Measurements from ENCODE around the gene AP5Z1.

Gene AP5Z1

DNA sequence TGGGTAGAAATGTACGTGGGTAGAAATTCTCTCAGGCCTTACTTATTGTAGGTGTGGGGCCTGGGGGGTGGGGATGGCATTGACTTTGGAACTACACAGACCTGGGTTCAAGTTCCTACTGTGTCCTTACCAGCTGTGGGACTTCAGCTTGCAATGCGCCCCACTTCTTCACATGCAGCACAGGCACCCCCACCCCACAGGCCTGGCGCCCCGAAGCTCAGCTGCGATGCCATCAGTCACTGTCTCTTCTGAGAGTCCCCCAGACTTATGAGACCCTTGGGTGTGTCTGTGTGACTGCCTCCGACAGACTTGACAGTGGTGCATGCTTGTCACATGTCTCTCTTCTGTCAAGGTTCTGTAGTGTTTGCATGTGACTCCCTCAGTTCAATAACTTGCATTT lies 3.1 kb upstream of the AP5Z1 start:
- Histone ChIP-seq H3K27ac (ENCODE audit: insufficient read depth in 1 of 2, low read depth in 1 of 2, low read length in 2 of 2, poor library complexity in 1 of 2, severe bottlenecking in 2 of 2) (no peak overlapping the region), H3K9me3 (ENCODE audit: control extremely low read depth in 1 of 5, control insufficient read depth in 4 of 5, insufficient read depth in 2 of 5, low read depth in 1 of 5, low read length in 4 of 5) (no peaks in the 10 kb centered on the region), H3K36me3 (ENCODE audit: control insufficient read depth in 4 of 4, insufficient read depth in 4 of 4, low read length in 3 of 4) (peaks cover 6 to 22% (median 12%) of the 10 kb centered on the region in 4 experiments), H3K4me1 (ENCODE audit: control extremely low read depth in 1 of 4, control insufficient read depth in 4 of 4, insufficient read depth in 4 of 4, low read length in 3 of 4) (peaks cover 3 to 50% (median 36%) of the 10 kb centered on the region in 4 experiments), H3K4me3 (ENCODE audit: control insufficient read depth in 1 of 7, extremely low read depth in 1 of 7, insufficient read depth in 4 of 7, low read depth in 2 of 7, low read length in 6 of 7) (no peak overlapping the region), H3K27me3 (replicated peaks in 2 of 5; ENCODE audit: control insufficient read depth in 4 of 5, insufficient read depth in 5 of 5, low read length in 4 of 5) (no peaks in the 10 kb centered on the region)
- POLR2A ChIA-PET, result no interaction called here
- 89% methylated on average over 5 of the region's 6 CpGs for WGBS (ENCODE audit: insufficient coverage)
- CTCF ChIA-PET, result no interaction called here
- DNase-seq, result no peak

- POLR2A ChIA-PET, result interaction anchor here (2.8 kb wide), 1 partner anchor 18 kb away, joined by 19 read pairs; no protein-coding TSS in a partner anchor
- H3K27ac ChIP-seq (ENCODE audit: insufficient read depth in 1 of 2, low read depth in 1 of 2, low read length in 2 of 2, poor library complexity in 1 of 2, severe bottlenecking in 2 of 2), result peak overlapping the region in 1 of 2 experiments; percentile 97
Measured at GRCh38 chr7:4774007-4774406, 1.4 kb upstream of the AP5Z1 start.

DNA sequence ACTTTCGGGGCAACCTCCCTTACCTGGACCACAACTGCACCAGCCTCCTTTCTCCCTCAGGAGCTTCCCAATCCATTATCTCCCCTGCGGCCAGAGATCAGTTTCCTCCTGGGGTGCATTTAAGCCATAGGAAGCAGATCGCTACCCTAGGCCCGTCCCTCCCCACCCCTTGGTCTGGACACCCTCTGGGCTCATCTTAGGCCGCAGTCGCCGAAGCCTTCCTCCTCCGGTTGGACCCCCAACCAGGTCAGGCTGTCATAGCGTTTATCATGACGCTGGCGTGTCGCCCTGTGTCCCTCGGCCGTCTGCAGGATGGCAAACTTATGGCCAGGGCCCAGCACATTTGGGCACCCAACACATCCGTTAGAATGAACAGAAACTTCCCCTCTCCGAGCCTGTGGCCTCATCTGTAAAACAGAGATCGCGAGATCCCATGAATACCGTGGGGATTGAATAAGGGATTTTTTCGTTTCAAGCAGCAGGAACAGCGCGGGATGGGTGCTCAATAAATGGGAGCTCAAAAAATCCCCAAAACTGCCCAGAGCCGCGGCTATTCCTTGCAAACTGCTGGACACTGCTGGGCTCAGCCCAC lies 669 bp upstream of the AP5Z1 start:
- 14% methylated on average over 19 of the region's 24 CpGs for WGBS (ENCODE audit: insufficient coverage)
- Histone ChIP-seq H3K9me3 (ENCODE audit: control extremely low read depth in 1 of 5, control insufficient read depth in 4 of 5, insufficient read depth in 2 of 5, low read depth in 1 of 5, low read length in 4 of 5) (no peaks in the 10 kb centered on the region), H3K27me3 (replicated peaks in 2 of 5; ENCODE audit: control insufficient read depth in 4 of 5, insufficient read depth in 5 of 5, low read length in 4 of 5) (no peaks in the 10 kb centered on the region), H3K27ac (ENCODE audit: insufficient read depth in 1 of 2, low read depth in 1 of 2, low read length in 2 of 2, poor library complexity in 1 of 2, severe bottlenecking in 2 of 2) (peak overlapping the region; percentile 92 to 97), H3K4me1 (ENCODE audit: control extremely low read depth in 1 of 4, control insufficient read depth in 4 of 4, insufficient read depth in 4 of 4, low read length in 3 of 4) (peaks cover 3 to 37% (median 28%) of the 10 kb centered on the region in 4 experiments), H3K36me3 (ENCODE audit: control insufficient read depth in 4 of 4, insufficient read depth in 4 of 4, low read length in 3 of 4) (peaks cover 0 to 13% (median 8%) of the 10 kb centered on the region in 4 experiments), H3K4me3 (ENCODE audit: control insufficient read depth in 1 of 7, extremely low read depth in 1 of 7, insufficient read depth in 4 of 7, low read depth in 2 of 7, low read length in 6 of 7) (peak overlapping the region; percentile 90 to 99 (median 93))
- ChIA-PET POLR2A (interaction anchor here (0.6 to 2.8 kb wide), 5 partner anchors 17 to 133 kb away, joined by 3 to 19 read pairs (median 3); no protein-coding TSS in a partner anchor), CTCF (interaction anchor here (0.6 to 4.2 kb wide), 4 partner anchors 17 to 480 kb away, joined by 3 to 36 read pairs (median 4); no protein-coding TSS in a partner anchor)
- peak; percentile 66 to 78 (median 77) for DNase-seq

More at GRCh38 chr7:4774007-4774406, 1.4 kb upstream of the AP5Z1 start:
- no peaks in the 10 kb centered on the region for H3K9me3 ChIP-seq (ENCODE audit: control extremely low read depth in 1 of 5, control insufficient read depth in 4 of 5, insufficient read depth in 2 of 5, low read depth in 1 of 5, low read length in 4 of 5)
- peaks cover 0 to 13% (median 8%) of the 10 kb centered on the region in 4 experiments for H3K36me3 ChIP-seq (ENCODE audit: control insufficient read depth in 4 of 4, insufficient read depth in 4 of 4, low read length in 3 of 4)
- CTCF ChIA-PET, result interaction anchor here (4.2 kb wide), 1 partner anchor 18 kb away, joined by 36 read pairs; no protein-coding TSS in a partner anchor
- no peak for DNase-seq
- peaks cover 3 to 45% (median 33%) of the 10 kb centered on the region in 4 experiments for H3K4me1 ChIP-seq (ENCODE audit: control extremely low read depth in 1 of 4, control insufficient read depth in 4 of 4, insufficient read depth in 4 of 4, low read length in 3 of 4)
- peak overlapping the region in 5 of 7 experiments; percentile 90 to 99 (median 93) for H3K4me3 ChIP-seq (ENCODE audit: control insufficient read depth in 1 of 7, extremely low read depth in 1 of 7, insufficient read depth in 4 of 7, low read depth in 2 of 7, low read length in 6 of 7)
- WGBS (ENCODE audit: insufficient coverage), result 85% methylated on average over 12 of the region's 12 CpGs
- no peaks in the 10 kb centered on the region for H3K27me3 ChIP-seq (replicated peaks in 2 of 5; ENCODE audit: control insufficient read depth in 4 of 5, insufficient read depth in 5 of 5, low read length in 4 of 5)

- Histone ChIP-seq H3K27ac (ENCODE audit: insufficient read depth in 1 of 2, low read depth in 1 of 2, low read length in 2 of 2, poor library complexity in 1 of 2, severe bottlenecking in 2 of 2) (peak overlapping the region; percentile 92 to 97), H3K4me1 (ENCODE audit: control extremely low read depth in 1 of 4, control insufficient read depth in 4 of 4, insufficient read depth in 4 of 4, low read length in 3 of 4) (peaks cover 3 to 31% (median 25%) of the 10 kb centered on the region in 4 experiments), H3K4me3 (ENCODE audit: control insufficient read depth in 1 of 7, extremely low read depth in 1 of 7, insufficient read depth in 4 of 7, low read depth in 2 of 7, low read length in 6 of 7) (peak overlapping the region; percentile 90 to 99 (median 93)), H3K27me3 (replicated peaks in 2 of 5; ENCODE audit: control insufficient read depth in 4 of 5, insufficient read depth in 5 of 5, low read length in 4 of 5) (no peaks in the 10 kb centered on the region), H3K36me3 (ENCODE audit: control insufficient read depth in 4 of 4, insufficient read depth in 4 of 4, low read length in 3 of 4) (peaks cover 2 to 18% (median 10%) of the 10 kb centered on the region in 4 experiments), H3K9me3 (ENCODE audit: control extremely low read depth in 1 of 5, control insufficient read depth in 4 of 5, insufficient read depth in 2 of 5, low read depth in 1 of 5, low read length in 4 of 5) (no peaks in the 10 kb centered on the region)
- WGBS (ENCODE audit: insufficient coverage), result 13% methylated on average over 16 of the region's 32 CpGs
- peak; percentile 63 to 95 (median 92) for DNase-seq
- CTCF ChIA-PET, result interaction anchor here (0.7 to 4.2 kb wide), 3 partner anchors 13 to 22 kb away, joined by 3 to 36 read pairs (median 4); no protein-coding TSS in a partner anchor
- POLR2A ChIA-PET, result interaction anchor here (0.6 to 2.8 kb wide), 4 partner anchors 16 to 134 kb away, joined by 3 to 19 read pairs (median 6); no protein-coding TSS in a partner anchor
Measured at GRCh38 chr7:4775848-4776623, 613 bp downstream of the AP5Z1 start.

DNA sequence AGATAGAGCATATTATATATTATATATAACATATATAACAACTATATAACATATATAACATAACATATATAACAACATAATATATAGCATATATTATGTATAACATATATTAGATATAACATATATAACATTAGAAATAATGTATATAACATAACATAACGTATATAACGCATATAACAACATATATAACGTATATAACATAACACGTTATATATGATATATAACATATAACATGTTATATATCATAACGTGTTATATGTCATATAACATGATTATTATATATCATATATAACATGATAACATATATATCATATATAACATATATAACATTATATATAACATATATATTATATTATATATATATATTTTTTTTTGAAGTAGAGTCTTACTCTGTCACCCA lies 3.7 kb downstream of the AP5Z1 start:
- Histone ChIP-seq H3K27me3 (replicated peaks in 2 of 5; ENCODE audit: control insufficient read depth in 4 of 5, insufficient read depth in 5 of 5, low read length in 4 of 5) (no peaks in the 10 kb centered on the region), H3K4me3 (ENCODE audit: control insufficient read depth in 1 of 7, extremely low read depth in 1 of 7, insufficient read depth in 4 of 7, low read depth in 2 of 7, low read length in 6 of 7) (no peak overlapping the region), H3K9me3 (ENCODE audit: control extremely low read depth in 1 of 5, control insufficient read depth in 4 of 5, insufficient read depth in 2 of 5, low read depth in 1 of 5, low read length in 4 of 5) (no peaks in the 10 kb centered on the region), H3K36me3 (ENCODE audit: control insufficient read depth in 4 of 4, insufficient read depth in 4 of 4, low read length in 3 of 4) (peaks cover 7 to 43% (median 30%) of the 10 kb centered on the region in 4 experiments), H3K27ac (ENCODE audit: insufficient read depth in 1 of 2, low read depth in 1 of 2, low read length in 2 of 2, poor library complexity in 1 of 2, severe bottlenecking in 2 of 2) (no peak overlapping the region), H3K4me1 (ENCODE audit: control extremely low read depth in 1 of 4, control insufficient read depth in 4 of 4, insufficient read depth in 4 of 4, low read length in 3 of 4) (peaks cover 3 to 27% (median 22%) of the 10 kb centered on the region in 4 experiments)
- CTCF ChIA-PET, result interaction anchor here (0.5 to 2.6 kb wide), 3 partner anchors 10 to 199 kb away, joined by 3 to 17 read pairs (median 4); no protein-coding TSS in a partner anchor
- no peak for DNase-seq
- POLR2A ChIA-PET, result no interaction called here
- no CpG with 5 or more reads among the region's 5 CpGs for whole genome bisulfite sequencing (ENCODE audit: insufficient coverage)

- ChIA-PET CTCF (interaction anchor here (1.2 to 2.7 kb wide), 2 partner anchors 10 to 15 kb away, joined by 4 to 12 read pairs; no protein-coding TSS in a partner anchor), POLR2A (no interaction called here)
- Histone ChIP-seq H3K9me3 (ENCODE audit: control extremely low read depth in 1 of 5, control insufficient read depth in 4 of 5, insufficient read depth in 2 of 5, low read depth in 1 of 5, low read length in 4 of 5) (no peaks in the 10 kb centered on the region), H3K36me3 (ENCODE audit: control insufficient read depth in 4 of 4, insufficient read depth in 4 of 4, low read length in 3 of 4) (peaks cover 9 to 66% (median 46%) of the 10 kb centered on the region in 4 experiments), H3K27ac (ENCODE audit: insufficient read depth in 1 of 2, low read depth in 1 of 2, low read length in 2 of 2, poor library complexity in 1 of 2, severe bottlenecking in 2 of 2) (no peak overlapping the region), H3K4me3 (ENCODE audit: control insufficient read depth in 1 of 7, extremely low read depth in 1 of 7, insufficient read depth in 4 of 7, low read depth in 2 of 7, low read length in 6 of 7) (no peak overlapping the region), H3K4me1 (ENCODE audit: control extremely low read depth in 1 of 4, control insufficient read depth in 4 of 4, insufficient read depth in 4 of 4, low read length in 3 of 4) (peaks cover 2 to 8% (median 5%) of the 10 kb centered on the region in 4 experiments), H3K27me3 (replicated peaks in 2 of 5; ENCODE audit: control insufficient read depth in 4 of 5, insufficient read depth in 5 of 5, low read length in 4 of 5) (no peaks in the 10 kb centered on the region)
- no peak for DNase-seq
- WGBS (ENCODE audit: insufficient coverage), result 96% methylated on average over 24 of the region's 27 CpGs
Measured at GRCh38 chr7:4781366-4782069, 6.1 kb downstream of the AP5Z1 start.

All from common myeloid progenitor, CD34-positive (primary cell).